Muscle of back (tissue), 11 donors: ENCODE measurements around the gene FAM53B. TPM values are rescaled to one million over a fixed set of nuclear protein-coding genes. Genes with fewer than 3 reads are reported as not detected.
A peak's percentile ranks its signal among the peaks of the same experiment; 100 is the strongest.

Source experiments
- DNase-seq, 3 donors: peaks; one replicate each; pipeline versions ENCODE4 v3.0.0 to v3.0.0-alpha.2; 2013
- polyA plus RNA-seq, 10 donors: library from polyadenylated mRNA; unstranded; fragments of 120-200 nt; gene quantifications; one replicate each; pipeline ENCODE4 v1.2.1, GENCODE V29; 2013; ENCODE audit not compliant: insufficient read length in 10 of 10

FAM53B gene
- polyA plus RNA-seq, 10 donors, result 20.8 to 27.2 (median 21.6) TPM

DNA sequence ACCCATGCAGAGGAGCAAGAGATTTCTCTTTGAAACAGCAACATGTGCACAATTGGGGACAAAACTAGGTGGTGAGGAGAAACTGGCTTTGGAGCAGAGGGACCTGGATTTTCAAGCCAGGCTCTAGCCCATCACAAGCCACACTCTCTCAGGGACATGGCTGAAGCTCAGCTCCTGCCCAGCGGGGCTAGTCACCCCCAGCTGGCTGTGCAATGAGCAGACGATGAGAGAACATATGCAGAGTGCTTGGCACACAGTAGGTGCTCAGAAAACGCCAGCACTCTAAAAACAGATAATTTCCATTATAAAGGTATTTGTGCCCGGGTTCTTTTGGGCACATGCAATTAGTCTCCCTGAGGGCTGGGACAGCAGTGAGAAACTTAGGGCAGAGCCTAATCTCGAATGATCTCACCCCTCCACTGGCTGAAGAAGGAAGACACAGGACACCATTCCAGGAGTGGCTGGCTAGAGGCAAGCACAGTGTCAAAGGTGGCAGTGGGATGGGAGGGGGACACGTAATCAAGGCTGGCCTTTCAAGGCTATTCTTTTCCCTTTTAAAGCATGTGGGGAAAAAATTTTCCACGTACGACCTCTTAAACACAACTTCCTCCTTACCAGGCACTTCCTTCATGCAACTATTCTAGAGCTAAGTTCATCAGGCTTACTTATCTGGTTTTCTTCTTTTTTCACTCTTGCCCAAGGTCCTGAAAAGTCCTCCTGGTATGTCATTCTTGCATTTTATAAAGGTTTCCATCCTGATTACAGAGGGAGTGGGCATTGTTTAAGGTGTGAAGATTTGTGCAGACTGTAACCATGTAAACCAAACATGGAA lies 15.1 kb downstream of the FAM53B start:
- DNase-seq, result no peak

DNA sequence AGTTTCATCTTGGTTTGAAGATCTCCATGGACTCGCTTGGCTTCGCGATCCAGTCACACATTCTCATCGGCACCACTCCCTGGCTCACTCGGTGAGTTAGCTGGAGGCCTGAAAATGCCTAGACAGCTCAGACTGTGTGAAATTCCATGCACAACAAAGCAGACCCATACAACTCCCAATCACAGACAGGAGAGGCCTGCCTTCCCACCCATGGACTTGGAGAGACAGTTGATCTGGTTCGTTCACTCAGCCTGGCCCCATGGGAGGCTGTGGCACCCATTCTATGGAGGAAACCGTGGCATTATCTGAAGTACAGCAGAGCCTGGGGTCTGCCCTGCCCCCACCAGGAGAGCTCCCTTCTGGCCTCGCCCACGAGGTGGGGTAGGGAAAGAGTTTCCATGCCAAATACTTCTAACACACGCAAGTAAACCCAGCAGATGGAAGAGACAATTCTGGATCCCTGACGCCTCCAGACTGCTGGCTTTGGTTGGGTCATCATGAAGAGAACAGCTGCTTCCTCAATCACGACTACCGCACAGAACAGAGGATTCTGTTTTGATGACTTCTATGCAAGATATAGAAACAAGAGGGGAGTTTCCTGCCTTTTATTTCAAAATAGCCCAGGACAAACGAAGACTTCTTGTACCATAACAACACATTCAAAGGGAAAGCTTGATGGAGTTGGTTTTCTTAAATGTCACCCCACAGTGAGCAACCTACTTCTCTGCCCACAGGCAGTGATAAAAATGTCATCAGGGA lies 15.9 kb downstream of the FAM53B start:
- DNase-seq, result peak in 2 of 3 donors; percentile 62 to 80

GRCh38 chr10:124727361-124727960 lies 16.7 kb downstream of the FAM53B start:
- no peak for DNase-seq

- no peak for DNase-seq
Observed at GRCh38 chr10:124725791-124726190, 18.4 kb downstream of the FAM53B start.

- DNase-seq, result no peak
Observed at GRCh38 chr10:124725171-124725631, 19.0 kb downstream of the FAM53B start.

GRCh38 chr10:124724279-124725027 lies 19.7 kb downstream of the FAM53B start:
- DNase-seq, result no peak

DNA sequence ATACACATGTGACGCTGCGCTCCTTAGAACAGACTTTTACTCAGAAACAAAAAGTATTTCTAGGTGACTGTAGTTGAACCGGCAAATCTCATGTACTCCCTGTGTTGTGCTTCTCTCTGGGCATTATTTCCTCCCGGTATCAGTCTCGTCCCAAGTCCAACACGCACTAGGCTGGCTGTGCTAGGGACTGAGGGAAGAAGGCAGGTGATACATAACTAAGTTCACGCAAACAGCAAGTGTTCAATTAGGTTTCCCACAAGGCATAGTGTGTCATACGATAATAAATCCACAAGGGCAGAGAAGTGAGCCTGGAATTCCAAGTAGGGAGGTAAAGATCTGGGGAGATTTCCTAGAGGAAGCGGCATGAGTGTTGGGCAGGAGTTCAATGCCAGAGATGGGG lies 20.4 kb downstream of the FAM53B start:
- DNase-seq, result no peak

- peak in 1 of 3 donors; percentile 52 for DNase-seq
Observed at GRCh38 chr10:124722798-124723783, 21.1 kb downstream of the FAM53B start.

DNA sequence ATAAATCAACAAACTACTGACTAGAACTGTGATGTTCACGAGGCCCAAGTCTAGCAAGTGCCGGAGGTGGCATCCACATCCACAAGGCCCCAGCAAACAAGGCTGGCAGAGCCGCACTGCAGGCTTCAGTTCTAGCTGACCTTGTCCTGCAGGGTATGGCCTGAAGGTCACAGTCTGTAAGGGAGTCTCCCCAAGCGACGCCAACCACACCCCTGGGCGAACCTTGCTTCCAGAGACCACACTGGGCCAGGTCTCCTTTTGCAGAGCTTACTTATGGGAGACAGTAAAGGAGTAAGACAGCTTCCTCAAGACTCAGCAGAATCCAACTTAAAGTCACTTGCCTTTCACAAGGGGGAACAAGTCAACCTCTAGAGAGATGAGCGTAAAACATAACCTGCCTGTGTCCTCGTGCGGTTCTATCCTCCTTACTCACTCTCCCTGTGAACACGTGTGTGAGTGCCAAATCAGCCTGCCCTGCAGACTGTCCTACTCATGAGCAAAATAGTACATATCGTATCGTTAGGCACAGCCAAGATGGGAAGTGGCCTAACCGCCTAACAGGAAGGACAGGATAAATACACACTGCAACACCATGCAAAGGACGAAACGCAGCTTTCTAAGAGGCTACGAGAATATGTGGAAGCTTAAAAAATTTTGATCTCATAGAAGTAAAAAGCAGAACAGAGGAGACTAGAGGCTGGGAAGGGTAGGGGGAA lies 22.7 kb downstream of the FAM53B start:
- peak in 1 of 3 donors; percentile 58 for DNase-seq

DNA sequence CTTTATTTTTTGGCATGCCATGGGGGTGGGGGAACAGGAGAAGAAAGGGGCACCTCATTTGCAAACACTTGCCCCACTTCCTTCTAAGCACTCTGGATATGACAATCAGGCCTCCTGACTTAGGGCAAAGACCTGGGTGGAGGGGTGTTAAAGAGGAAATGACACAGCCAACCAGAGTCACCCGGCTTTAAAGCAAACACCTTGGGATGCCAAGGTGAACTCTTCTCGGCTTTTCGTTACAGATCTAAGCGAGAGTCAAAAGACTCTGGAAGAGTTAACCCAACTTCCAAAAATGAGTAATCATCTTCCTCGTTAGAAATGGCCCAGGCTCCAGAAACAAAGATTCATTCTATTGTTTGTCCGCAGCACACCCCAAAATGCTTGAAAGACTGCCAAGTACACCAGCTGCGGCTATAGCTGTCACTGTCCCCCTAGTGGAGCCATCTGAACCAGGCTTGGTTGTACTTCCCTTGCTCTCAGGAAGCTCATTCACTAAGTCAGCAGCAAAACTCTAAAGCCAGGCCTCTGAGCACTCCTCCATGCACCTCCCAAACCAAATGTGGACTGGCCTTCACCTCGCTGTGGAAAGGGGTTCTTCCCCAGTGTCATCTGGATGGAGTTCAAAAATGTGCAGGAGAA lies 24.8 kb downstream of the FAM53B start:
- DNase-seq, result peak; percentile 81 to 92 (median 85)

GRCh38 chr10:124717911-124718741 lies 26.1 kb downstream of the FAM53B start:
- DNase-seq, result no peak

DNA sequence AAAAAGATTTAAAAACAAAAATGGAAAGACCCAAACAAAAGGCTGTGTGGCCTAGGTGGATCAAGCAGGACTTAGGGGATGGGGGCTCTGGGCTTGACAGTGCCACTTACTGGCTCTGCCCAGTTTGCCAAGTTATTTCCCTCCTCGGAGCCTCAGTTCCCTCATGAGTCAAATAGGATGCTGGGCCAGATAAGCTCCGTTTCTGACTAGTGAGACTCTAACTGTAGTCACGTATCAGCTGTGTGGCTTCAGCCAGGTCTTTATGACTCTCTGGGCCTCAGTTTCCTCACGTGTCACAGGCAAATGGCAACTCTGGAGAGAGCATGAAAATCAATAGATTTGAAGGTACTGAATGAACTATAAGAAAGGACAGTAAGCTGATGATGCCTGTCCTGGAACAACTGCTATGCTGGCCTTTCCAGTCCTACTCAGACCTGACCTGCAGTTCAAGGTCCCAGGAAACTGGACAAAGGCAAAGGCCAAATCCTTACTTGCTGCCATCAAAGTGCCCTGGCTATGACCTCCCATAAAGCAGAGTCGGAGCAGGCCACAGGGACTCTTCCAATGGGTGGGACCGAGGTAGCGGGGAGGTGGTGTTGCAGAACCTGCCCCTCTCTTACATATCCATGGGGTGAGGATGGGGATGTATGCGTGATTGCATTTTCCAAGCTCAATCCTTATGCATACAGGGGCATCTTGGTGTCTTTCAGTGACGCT lies 27.0 kb downstream of the FAM53B start:
- DNase-seq, result no peak

DNA sequence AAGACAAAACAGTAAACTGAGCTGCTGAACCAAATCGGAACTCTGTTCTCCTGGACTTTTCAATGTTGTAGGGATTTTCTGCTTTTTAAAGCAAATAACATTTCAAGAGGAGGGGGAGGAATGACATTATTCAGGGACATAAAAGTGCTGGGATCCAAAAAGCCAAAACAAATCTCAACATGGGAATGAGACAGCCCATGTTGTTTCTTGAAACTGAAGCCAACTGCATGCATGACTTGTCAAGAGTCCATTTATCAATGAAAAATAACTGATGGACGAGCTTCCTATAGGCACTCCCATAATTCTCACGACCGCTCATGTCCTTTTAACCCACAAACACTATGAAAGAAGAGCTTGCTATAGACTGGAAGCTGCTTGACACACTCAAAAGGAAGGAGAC lies 27.8 kb downstream of the FAM53B start:
- no peak for DNase-seq

DNA sequence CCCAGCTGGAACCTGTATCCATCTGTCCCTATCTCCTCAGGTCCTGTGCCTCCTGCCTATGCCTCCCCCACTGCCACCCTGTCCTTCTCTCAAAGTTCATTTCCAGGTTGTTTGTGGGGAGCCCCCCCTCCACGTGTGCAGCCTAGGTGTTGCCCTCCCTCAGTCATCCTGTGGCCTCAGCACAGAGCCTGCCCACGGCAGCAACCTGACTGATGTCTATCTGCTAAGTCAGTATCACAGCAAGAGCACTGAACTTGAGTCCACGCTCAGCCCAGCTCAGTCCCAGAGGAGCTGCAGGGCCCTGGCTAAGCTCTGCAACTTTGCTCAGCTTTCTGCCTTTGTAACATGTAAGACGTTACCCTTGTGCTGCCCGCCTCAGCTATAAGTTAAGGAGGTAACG lies 28.7 kb downstream of the FAM53B start:
- no peak for DNase-seq

- peak in 1 of 3 donors; percentile 49 for DNase-seq
Observed at GRCh38 chr10:124713679-124714255, 30.4 kb downstream of the FAM53B start.

DNA sequence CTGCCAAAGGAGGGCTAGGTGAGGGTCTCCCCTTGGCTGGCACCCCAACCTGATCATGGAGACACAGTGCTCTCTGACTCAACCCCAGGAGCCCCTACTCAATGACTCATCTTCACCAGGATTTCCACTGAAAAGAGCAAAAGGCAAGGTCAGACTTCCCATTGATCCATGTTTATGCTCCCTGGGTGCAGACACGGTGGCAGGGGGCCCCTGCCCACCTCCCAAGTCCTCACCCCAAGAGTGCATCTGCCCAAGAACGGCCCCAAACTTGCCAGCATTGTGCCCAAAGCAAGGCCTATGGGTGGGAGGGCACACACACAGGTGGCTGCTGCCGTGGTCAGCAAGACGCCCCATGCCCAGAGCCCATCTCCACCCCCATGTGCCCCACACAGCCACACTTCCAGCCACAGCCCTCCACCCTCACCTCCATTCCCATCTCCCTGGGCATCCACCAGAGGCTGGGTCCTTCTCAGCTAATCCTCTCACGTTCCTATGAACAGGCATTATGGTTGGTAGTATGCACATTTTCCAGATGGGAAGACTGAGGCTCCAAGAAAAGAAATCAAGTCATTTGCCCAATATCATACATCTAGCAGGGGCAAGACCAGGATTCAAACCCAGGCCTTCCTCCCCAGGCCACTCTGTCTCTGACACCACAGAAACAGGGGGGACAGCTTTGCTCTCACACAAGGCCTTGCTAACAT lies 31.3 kb downstream of the FAM53B start:
- no peak for DNase-seq

DNA sequence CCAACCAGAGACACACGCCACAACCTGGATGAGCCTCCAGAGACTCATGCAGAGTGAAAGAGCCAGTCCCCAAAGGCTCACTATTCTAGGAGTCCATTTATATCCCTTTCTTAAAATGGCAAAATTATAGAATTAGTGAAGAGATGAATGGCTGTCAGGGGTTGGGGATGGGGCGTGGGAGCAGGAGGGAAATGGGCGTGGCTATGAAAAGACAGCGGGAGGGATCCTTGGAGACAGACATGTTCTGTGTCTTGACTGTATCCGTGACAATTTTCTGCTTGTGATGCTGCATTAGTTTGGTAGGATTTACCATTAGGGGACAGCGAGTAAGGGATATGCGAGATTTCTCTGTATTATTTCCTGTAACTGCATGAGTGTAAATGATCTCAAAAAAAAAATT lies 33.0 kb downstream of the FAM53B start:
- DNase-seq, result no peak
